SK-N-MC (cell line): ENCODE measurements around the gene ADARB2.

ENCODE experiments used
- EZH2 ChIP-seq: fragments of 200-600 bp; sonication (generic); IDR thresholded peaks from one replicate; pipeline ENCODE4 v1.6.1; 2017; ENCODE audit warnings: antibody characterized with exemption
- POLR2AphosphoS5 ChIP-seq: IDR thresholded peaks from 2 replicates; pipeline ENCODE4 v1.6.1; 2012; ENCODE audit warnings: mild to moderate bottlenecking, low read depth, low read length, borderline replicate concordance

- TF ChIP-seq POLR2AphosphoS5 (no peak), EZH2 (no peak)
Measured at GRCh38 chr10:1293157-1293556, 444.2 kb downstream of the ADARB2 start.
